Activated effector memory CD4-positive, alpha-beta T cell treated with Interleukin-2 at 50 U/mL for 16 hours (primary cell): ENCODE measurements around the gene SPEM3.

Experiments
- DNase-seq: peaks from one replicate; pipeline ENCODE4 v3.0.0-alpha.2; 2020

SPEM3 gene

DNA sequence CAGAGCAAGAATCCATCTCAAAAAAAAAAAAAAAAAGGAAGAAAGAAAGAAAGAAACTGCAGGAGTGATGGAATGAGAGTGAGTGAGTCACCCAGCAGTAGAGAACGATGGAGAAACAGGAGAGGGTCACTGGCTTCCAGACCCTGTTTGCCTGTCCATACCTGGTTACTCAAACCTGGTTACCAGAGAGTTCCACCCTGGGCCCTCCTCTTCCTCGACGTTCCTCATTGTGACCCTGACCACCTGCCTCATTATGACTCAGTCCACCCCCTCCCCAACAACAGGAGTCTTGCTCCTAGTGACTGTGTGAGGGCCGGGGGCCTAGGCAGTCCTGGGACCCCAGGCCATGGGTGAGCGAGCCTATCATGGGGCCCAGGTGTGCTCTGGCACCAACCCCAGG, at the start of gene SPEM3:
Gene SPEM3, plus strand, starts transcription at position 301 of the 400 bp plus-strand sequence. Its CDS starts 46 bp downstream, at position 347.
- no peak for DNase-seq

- DNase-seq: no peak
These were observed 49.5 kb upstream of the SPEM3 start for GRCh38 chr17:7379134-7379533.

DNA sequence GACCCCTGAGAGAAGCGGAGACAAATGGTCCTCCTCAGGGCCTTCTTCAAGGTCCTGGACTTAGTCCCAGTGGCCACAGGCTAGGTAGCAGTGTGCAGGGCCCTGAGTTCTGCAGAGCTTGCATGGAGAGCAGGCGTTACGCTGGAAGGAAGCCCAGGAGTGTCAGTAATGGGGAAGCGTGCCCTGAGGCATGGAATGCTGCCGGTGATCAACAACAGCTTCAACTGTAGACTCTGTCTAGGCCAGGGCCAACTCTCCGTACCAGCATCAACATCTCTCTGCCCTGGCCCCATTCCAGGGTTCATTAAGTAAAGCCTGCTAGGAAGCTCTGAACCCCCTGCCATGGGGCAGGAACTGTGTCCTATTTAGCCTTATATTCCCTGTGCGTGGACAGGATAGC, 48.3 kb upstream of the SPEM3 start:
- DNase-seq: no peak

DNA sequence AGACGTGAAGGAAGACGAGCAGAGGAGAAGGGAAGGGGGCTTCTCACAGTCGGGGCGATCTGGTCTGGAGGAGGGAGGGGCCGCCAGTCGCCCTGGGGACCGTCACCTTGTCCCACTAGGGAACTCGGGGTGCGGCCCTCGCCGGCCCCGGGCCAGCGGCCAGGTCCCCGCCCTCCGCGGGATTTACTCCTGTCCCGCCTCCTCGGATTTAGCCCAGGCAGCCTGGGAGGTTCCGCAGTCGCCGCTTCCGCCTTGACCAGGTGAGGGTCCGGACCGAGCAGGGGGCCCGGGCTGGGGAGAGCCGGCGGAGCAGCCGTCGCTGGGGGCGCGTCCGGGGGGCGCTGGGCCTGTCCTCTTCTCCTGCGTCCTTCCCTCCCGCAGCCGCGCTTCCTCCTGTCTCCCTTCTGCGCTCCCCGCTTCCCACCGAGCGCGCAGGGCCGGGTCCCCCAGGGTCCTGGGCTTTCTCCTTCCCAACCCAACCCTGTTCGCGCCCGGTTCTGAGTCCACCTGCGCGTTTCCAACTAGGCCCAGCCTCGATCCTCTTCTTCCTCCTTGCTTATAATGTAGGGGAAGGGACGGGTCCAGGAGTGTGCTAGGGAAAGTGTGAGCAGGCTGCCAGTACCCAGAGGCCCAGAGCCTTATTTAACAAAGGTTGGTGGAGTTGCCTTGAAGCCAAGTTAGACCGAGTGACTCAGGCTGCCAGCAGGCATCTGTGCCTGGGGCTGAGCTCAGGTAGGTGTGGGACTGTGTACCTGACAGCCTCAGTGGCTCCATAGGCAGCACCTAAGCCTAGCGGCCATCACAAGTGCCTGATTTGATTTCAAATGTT, 47.6 kb upstream of the SPEM3 start, which contains the start of gene TNK1:
Gene TNK1, plus strand, starts transcription at position 235 of the 829 bp plus-strand sequence. CDS start 1,838 bp downstream, outside the sequence.
- no peak for DNase-seq

- DNase-seq: no peak
These were observed 45.8 kb upstream of the SPEM3 start for GRCh38 chr17:7382901-7383300.

- DNase-seq: no peak
These were observed 45.3 kb upstream of the SPEM3 start for GRCh38 chr17:7383371-7383741.

GRCh38 chr17:7383742-7384488, 44.7 kb upstream of the SPEM3 start:
- DNase-seq: peak; percentile 77

DNA sequence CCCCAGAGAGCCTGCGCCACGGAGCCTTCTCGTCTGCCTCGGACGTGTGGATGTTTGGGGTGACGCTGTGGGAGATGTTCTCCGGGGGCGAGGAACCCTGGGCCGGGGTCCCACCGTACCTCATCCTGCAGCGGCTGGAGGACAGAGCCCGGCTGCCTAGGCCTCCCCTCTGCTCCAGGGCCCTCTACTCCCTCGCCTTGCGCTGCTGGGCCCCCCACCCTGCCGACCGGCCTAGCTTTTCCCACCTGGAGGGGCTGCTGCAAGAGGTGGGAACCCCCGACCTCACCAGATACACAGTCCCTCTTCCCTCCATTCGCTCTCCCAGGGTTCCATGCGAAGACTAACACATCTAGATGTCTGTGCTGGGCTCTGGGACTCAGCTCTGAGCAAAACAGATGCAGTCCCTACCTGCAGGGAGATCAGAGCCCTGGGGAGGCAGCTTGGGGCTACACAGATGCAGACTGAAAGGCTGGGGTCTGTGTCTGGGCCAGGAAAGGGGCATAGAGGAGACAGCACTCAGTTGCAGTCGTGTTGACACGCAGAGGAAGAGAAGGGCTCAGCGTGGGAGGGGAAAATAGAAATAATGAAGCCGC, 44.1 kb upstream of the SPEM3 start:
- DNase-seq: no peak

- no peak for DNase-seq
These were observed 39.8 kb upstream of the SPEM3 start for GRCh38 chr17:7388856-7389255.

DNA sequence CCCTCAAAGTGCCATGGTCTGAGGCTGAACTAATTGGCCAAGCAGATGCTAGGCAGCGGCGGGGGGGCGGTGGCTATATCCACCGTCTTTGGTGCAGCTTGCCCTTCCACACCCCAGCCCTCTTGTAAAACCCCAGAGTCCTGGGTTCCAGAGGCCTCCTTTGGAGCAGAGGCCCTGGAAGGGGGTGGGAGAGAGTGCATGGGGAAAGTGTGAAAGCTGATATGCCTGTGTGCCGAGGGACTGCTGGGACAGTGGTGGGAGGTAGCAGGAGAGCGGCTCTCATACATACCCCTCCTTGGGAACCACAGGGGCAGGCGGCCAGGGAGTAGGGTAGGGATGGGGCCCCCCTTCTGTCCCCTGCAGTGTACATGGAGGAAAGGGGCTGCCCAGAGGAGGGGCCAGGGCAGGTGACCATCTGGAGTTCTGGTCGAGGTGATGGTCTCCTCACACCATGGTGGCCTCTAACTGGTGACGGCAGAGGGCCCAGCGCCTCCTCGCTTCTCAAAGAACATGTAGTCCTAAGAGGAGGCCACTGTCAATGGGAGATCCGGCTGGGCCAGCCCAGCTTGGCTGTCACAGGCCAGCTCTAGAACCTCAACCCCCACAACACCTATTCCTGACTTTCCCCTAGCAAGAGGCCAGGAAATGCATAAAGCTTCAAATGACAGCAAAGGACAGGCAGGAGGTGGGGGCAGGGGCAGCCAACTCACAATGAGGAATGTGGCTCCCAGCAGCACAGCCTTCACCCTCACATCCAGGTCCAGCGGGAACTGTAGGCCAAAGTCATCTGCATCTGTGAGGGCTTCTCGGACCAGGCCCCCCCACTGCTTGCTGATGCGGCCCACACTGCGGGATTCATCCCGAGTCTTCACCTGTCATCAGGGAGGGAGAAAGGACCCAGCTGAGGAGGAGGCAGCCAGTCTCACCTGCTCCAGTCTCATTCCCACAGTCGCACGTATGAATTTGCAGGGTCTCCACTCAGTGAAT, 38.4 kb upstream of the SPEM3 start:
- no peak for DNase-seq

GRCh38 chr17:7391307-7391706, 37.4 kb upstream of the SPEM3 start:
- no peak for DNase-seq

DNA sequence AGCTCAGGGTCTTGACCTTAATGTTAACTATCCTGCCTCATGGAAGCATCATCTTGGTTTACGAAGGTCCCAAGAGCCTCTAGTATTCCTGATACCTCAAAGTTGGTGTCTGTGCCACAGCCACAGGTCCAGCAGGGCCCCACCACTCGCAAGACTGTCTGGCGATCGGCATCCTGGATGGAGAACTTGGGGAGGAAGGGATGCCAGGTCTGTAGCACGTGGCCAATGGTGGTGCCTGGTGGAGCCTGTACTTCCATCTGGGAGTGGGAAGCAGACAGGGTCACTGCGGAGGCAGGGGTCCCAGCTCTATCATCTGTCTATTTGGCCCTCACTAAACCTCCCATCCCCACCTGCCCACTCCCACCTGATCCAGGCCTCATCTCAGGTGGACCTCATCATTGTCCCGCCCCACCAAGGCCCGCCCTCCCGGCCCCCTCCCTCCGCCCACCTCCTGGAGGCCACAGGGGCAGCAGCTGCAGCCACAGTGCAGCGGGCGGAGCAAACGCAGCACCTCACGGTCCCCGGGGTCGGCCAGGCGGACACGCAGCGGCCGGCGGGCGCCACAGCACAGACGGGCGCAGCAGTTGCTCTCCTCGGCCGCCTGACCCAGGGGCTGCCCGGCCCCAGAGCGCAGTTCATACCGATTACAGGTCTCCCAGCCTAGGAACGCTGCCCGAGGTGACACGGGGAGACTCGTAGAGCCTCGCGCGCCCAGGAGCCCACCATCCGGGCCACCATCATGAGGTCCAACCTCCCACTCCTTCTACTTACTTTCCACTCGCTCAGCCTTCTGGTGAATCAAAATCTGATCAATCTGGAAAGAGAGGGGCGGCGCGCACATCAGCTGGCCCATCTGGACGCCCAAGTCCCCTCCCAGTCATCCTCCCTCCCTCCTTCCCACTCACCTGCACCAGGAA, 35.7 kb upstream of the SPEM3 start:
- no peak for DNase-seq

- peak; percentile 31 for DNase-seq
These were observed 34.8 kb upstream of the SPEM3 start for GRCh38 chr17:7393613-7394451.

- DNase-seq: peak; percentile 80
These were observed 34.0 kb upstream of the SPEM3 start, which contains the start of gene PLSCR3 for GRCh38 chr17:7394452-7395191. Gene PLSCR3, minus strand, starts transcription at chr17:7394525. Its CDS starts 415 bp downstream, at chr17:7394110.

- DNase-seq: no peak
These were observed 32.5 kb upstream of the SPEM3 start for GRCh38 chr17:7396147-7396546.

DNA sequence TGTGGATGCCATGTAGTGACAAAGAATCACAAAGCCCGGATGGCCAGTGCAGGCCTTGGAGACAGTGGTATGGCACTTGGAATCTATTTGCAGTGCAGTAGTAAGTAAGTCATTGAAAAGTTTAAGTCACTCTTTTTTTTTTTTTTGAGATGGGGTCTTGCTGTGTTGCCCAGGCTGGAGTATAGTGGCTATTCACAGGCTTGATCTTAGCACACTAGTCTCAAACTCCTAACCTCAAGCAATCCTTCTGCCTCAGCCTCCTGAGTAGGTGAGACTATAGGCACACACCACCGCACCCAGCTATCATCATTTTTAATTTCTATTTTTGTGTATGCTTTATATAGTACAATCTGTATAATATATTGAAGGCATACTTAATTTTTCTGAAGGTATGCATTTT, 30.0 kb upstream of the SPEM3 start:
- no peak for DNase-seq

DNA sequence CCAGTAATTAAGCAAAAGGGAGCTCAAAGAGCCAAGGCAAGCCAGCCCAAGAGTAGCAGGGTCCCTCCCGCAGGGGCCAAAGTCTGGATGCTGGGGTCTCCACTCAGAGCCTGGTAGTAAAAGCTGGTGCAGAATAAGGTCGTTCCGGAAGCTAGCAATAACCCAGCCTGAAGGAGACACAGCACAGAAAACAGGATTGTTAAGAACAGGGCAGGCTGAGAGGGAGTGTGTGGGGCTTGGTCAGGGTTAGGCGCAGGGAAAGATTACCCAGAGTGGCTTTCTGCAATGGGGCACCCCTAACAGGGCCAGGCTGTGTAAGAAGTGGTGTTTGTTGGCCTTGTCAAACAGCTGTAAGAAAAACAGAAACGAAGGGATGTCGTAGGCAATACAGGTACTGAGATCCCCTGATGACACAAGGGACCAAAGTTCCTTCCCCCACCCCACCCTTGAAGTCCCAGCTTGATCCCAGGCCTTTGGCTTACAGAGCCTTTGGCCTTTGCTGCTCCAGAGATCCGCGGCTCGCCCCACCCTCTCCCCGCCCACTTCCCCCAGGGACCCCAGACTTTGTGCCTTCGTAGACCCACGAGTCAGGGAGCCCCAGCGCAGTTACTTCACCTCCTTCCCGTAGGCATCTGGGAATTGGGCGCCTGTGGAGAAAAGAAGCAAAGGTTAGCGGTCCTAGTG, 25.5 kb upstream of the SPEM3 start:
- DNase-seq: no peak

DNA sequence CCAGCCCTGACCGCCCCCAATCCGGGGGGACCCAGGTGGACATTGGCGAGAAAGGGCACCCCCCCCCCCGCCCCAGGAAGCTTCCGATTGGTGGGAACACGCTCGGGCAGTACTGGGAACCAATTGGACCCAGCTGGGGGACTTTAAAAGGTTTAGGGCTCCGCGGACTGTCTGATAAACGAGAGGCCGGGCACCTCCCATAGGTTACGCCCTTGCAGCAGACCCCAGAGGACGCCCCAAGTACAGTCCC, 25.0 kb upstream of the SPEM3 start:
- DNase-seq: no peak
